ENCODE data around the gene OBSCN. TPM values are rescaled to one million over a fixed set of nuclear protein-coding genes. Genes with fewer than 3 reads are reported as not detected.

The OBSCN gene
- total and polyA plus RNA-seq, 2 of the 4 experiments (the other 2 are of a cell fraction) = 4.1 to 9.5 TPM

DNA sequence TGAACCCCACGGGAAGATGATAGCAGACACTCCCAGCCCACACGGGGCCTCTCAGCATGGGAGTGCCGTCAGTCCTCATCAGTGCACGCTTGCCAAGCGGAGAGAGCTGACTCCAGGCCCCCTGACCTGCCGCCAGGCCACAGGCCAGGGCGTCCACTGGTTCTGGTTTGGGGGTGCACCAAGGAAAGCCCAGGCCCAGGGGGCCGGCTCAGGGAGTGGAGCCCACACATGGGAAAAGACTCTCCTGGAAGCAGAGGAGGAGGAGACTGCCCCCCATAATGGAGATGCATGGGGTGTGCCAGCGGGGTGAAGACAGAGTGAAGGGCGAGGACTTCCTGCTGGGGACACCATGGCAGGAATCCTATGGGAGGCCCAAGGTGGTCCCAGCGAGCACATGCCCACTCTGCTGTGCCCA lies 192.4 kb downstream of the OBSCN start:
- Histone ChIP-seq H2BK20ac (ENCODE audit: low read depth, low read length) (no peak overlapping the region), H3K4me2 (ENCODE audit: low read depth, low read length) (no peak overlapping the region), H4K8ac (ENCODE audit: low read depth in 2 of 2, low read length in 2 of 2) (no peak overlapping the region), H3K56ac (ENCODE audit: extremely low read depth, insufficient read depth, low read length) (no peak overlapping the region), H3K4me3 (ENCODE audit: insufficient read depth, low read depth, low read length) (no peak overlapping the region), H3K9me1 (ENCODE audit: insufficient read depth, low read length) (peaks cover 2% of the 10 kb centered on the region; the same call in 1 of the 2 replicates), H3K4ac (ENCODE audit: low read depth, low read length) (no peak overlapping the region), H3K9ac (ENCODE audit: low read depth, low read length) (no peak overlapping the region), H3K9me3 (ENCODE audit: control insufficient read depth, insufficient read depth, low read length) (no peaks in the 10 kb centered on the region), H4K20me1 (ENCODE audit: insufficient read depth, low read length) (peaks cover 61% of the 10 kb centered on the region), H3K36me3 (ENCODE audit: control insufficient read depth, insufficient read depth, low read length) (peaks cover 55% of the 10 kb centered on the region), H3K14ac (replicated peaks; ENCODE audit: low read depth, low read length) (no peak overlapping the region), H3K4me1 (ENCODE audit: control insufficient read depth, insufficient read depth, low read length) (peaks cover 7% of the 10 kb centered on the region), H4K91ac (ENCODE audit: insufficient read depth, low read depth, low read length) (no peak overlapping the region), H2AK5ac (ENCODE audit: low read depth, low read length) (no peak overlapping the region), H2AK9ac (replicated peaks; ENCODE audit: low read depth, low read length, poor library complexity) (no peak overlapping the region), H3K27me3 (ENCODE audit: control insufficient read depth, insufficient read depth, low read length) (no peaks in the 10 kb centered on the region), H2BK15ac (ENCODE audit: low read depth, low read length) (no peak overlapping the region), H2BK5ac (ENCODE audit: low read depth, low read length, poor library complexity, severe bottlenecking) (no peak overlapping the region), H3K79me1 (ENCODE audit: low read depth in 1 of 2, low read length in 2 of 2) (peaks cover 12 to 77% of the 10 kb centered on the region in 2 experiments), H3K27ac (ENCODE audit: insufficient read depth, low read length) (no peak overlapping the region), H4K5ac (ENCODE audit: low read depth, low read length) (no peak overlapping the region), H3K23ac (ENCODE audit: low read depth, low read length) (no peak overlapping the region), H2BK120ac (ENCODE audit: low read depth, low read length) (no peak overlapping the region), H3K18ac (ENCODE audit: low read depth, low read length) (no peak overlapping the region), H2AFZ (replicated peaks; ENCODE audit: low read length, poor library complexity) (no peak overlapping the region)
- ChIA-PET CTCF (no interaction called here), POLR2A (ENCODE audit: unreplicated experiment) (no interaction called here)
- DNase-seq = no peak
- intact Hi-C loops (cut with micrococcal nuclease) (no loop called here), in situ Hi-C loops (cut with MboI; ENCODE audit: low sequenced_read_pairs) (no loop called here), dilution Hi-C loops (cut with HindIII; ENCODE audit: low sequenced_read_pairs, unreplicated experiment) (no loop called here)
- no TSS peak for BruUV-seq (replicated peaks)
- no peak for TF ChIP-seq FOS (IDR thresholded peaks at IDR 0.05; ENCODE audit: low read depth, low read length)
- no peak for TF ChIP-seq MXI1 (IDR thresholded peaks at IDR 0.05; ENCODE audit: borderline replicate concordance, low read depth, low read length)
- TF ChIP-seq RCOR1 (IDR thresholded peaks at IDR 0.05; ENCODE audit: insufficient replicate concordance, low read length) = no peak
- TF ChIP-seq, protein P1, sequence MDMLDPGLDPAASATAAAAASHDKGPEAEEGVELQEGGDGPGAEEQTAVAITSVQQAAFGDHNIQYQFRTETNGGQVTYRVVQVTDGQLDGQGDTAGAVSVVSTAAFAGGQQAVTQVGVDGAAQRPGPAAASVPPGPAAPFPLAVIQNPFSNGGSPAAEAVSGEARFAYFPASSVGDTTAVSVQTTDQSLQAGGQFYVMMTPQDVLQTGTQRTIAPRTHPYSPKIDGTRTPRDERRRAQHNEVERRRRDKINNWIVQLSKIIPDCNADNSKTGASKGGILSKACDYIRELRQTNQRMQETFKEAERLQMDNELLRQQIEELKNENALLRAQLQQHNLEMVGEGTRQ (IDR thresholded peaks at IDR 0.05; ENCODE audit: low read depth, low read length) = no peak
- TF ChIP-seq, protein P2, sequence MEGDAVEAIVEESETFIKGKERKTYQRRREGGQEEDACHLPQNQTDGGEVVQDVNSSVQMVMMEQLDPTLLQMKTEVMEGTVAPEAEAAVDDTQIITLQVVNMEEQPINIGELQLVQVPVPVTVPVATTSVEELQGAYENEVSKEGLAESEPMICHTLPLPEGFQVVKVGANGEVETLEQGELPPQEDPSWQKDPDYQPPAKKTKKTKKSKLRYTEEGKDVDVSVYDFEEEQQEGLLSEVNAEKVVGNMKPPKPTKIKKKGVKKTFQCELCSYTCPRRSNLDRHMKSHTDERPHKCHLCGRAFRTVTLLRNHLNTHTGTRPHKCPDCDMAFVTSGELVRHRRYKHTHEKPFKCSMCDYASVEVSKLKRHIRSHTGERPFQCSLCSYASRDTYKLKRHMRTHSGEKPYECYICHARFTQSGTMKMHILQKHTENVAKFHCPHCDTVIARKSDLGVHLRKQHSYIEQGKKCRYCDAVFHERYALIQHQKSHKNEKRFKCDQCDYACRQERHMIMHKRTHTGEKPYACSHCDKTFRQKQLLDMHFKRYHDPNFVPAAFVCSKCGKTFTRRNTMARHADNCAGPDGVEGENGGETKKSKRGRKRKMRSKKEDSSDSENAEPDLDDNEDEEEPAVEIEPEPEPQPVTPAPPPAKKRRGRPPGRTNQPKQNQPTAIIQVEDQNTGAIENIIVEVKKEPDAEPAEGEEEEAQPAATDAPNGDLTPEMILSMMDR (conservative IDR thresholded peaks at IDR 0.05; ENCODE audit: low read depth, low read length) = no peak
- TF ChIP-seq CHD1 (IDR thresholded peaks at IDR 0.05; ENCODE audit: low read depth, low read length) = no peak
- TF ChIP-seq SMC3 (IDR thresholded peaks at IDR 0.05; ENCODE audit: low read depth, low read length) = no peak
- no peak for TF ChIP-seq POLR2A (IDR thresholded peaks at IDR 0.05; ENCODE audit: low read depth, low read length)
- no peak for TF ChIP-seq MAZ (IDR thresholded peaks at IDR 0.05; ENCODE audit: borderline replicate concordance, low read depth, low read length)
- TF ChIP-seq, protein P3, sequence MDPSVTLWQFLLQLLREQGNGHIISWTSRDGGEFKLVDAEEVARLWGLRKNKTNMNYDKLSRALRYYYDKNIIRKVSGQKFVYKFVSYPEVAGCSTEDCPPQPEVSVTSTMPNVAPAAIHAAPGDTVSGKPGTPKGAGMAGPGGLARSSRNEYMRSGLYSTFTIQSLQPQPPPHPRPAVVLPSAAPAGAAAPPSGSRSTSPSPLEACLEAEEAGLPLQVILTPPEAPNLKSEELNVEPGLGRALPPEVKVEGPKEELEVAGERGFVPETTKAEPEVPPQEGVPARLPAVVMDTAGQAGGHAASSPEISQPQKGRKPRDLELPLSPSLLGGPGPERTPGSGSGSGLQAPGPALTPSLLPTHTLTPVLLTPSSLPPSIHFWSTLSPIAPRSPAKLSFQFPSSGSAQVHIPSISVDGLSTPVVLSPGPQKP (IDR thresholded peaks at IDR 0.05; ENCODE audit: borderline replicate concordance, low read depth, low read length) = no peak
- TF ChIP-seq RAD21 (IDR thresholded peaks at IDR 0.05; ENCODE audit: low read length) = no peak
- TF ChIP-seq BHLHE40 (IDR thresholded peaks at IDR 0.05; ENCODE audit: low read depth, low read length) = no peak
- TF ChIP-seq NFE2L2 (IDR thresholded peaks at IDR 0.05; ENCODE audit: low read depth, low read length) = no peak
- TF ChIP-seq MAFK (IDR thresholded peaks at IDR 0.05; ENCODE audit: low read depth, low read length) = no peak
- no peak for TF ChIP-seq RFX5 (IDR thresholded peaks at IDR 0.05; ENCODE audit: low read depth, low read length)
- no peak for TF ChIP-seq CEBPB (IDR thresholded peaks at IDR 0.05; ENCODE audit: low read depth, low read length)
- no peak for ATAC-seq (ENCODE audit: low read depth)
- WGBS, 2 experiments (ENCODE audit: extremely low coverage in 2 of 2, insufficient read length in 1 of 2) = 78% methylated on average over 5 of the region's 11 CpGs; no CpG with 5 or more reads in 1 of the 2 experiments
